Epidermal melanocyte (primary cell): Measurements from ENCODE around the gene KRT3.

Source experiments
- DNase-seq: peaks from one replicate; pipeline ENCODE4 v3.0.0; 2011; ENCODE audit warnings: low spot score; ENCODE audit not compliant: insufficient read length

KRT3 gene

DNA sequence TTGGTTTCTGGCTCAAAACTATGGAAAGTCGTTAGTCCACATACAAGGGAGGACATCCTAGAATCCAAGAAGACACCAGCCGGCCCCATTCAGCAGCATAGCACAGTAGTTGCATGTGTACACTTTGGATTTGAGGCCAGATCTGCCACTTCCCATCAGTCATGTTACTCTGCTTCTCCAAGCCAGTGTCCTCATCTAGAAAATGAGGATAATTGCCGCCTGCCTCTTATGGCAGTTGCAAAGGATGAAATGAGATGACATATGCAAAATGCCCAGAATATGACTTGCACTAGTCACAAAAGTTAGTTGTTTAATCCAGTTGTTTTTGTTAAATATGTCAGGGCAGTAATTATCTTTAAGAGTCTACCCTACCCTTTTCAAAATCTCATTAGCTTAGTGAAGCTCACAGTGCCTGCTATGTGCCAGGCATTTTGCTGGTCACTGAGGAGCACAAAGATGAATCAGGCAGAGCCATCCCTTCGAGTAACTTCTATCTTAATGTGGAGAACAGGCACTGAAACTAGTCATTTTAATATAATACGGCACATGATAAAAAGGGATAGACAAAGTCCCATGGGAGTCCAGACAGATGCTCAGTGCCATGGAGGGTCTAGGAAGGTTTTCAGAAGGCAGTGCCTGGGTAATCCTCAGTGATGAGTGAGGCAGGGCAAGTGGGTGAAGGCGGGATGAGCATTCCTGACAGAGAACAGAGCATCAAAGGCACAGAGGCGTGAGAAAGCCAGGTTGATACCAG lies 12.2 kb downstream of the KRT3 start:
- no peak for DNase-seq

DNA sequence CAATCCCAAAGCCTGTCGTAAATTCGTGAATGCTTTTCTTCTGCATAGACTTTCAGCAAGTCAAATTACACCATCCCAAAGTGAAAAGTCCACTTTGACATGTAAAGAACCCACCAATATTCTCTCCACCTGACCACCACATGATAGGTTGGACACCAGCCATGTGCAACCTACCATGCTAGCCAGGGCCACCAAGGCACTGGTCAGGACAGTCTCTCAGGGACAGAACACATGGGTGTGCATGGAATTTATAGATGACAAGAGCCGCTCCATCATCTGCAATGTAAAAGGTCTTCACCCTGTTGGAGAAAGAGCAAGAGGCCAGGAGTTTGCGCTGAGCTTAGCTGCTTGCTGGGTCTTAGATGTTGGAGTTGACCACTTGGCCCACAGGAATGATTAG lies 13.4 kb downstream of the KRT3 start:
- DNase-seq = no peak

DNA sequence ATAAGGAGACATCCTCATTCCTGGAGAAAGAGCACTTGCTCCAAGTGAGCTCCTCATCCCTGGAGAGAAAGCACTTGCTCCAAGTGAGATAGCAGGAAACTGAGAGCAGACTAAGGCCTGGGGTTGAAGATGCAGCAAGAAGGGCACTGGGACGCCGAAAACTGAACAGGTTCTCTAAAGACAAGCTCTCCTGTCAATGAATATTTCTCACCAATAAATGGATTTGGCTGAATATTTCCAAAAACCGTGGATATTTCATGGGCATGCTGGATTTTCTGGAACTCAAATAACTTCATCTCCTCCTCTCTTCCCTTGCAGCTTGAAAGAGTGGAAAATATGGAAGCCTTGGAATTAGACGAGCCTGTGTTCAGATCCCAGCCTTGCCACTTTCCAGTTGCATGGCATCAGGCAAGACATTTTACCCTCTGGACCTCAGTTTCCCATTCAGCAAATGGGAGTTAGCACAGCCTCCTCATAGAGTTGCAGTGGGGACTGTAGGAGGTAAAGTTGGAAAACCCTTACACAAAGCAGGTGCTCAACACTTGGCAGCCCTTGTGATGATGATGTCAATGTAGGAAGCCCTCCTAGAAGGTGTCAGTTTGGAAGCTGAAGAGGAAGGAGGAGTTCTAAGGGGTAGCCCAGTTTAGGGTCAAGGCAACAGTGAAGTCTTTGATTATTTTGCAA lies 14.4 kb downstream of the KRT3 start:
- no peak for DNase-seq

DNA sequence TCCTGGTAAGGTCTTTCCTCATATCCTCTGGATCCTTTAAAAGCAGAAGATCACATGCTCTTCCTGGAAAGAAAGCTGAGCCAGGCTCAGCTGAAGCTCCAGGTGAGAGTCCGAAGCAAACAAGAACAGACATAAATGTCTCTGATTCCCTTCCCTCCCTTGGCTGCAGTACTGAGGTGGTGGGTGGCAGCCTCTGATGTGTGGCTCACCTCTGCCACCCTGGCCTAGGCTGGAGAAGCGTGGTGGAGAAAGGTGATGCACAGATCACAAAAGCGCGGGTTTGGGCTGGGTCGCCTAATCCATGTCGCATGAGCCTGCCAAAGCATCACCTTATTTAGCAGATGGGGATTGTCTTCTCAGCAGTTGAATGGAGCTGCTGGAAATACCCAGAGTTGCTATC lies 16.0 kb downstream of the KRT3 start:
- DNase-seq = no peak

DNA sequence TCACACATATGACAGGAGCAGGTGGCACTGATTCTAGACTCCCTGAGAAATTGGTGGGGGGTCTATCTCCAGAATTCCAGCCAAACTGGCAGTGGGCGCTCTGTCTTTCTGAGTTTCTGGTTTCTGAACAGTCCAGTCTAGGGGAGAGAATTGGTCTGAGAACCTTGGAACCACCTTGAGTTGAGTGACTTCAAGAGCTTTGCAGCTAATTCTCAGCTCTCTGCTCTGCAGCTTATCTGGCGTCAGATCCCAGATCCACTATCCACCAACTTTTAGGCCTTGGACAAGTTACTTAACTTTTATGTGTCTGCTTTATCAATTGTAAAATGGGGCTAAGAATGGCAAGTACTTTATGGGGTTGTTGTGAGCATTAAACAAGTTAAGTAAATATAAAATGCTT lies 17.1 kb downstream of the KRT3 start:
- DNase-seq = no peak

DNA sequence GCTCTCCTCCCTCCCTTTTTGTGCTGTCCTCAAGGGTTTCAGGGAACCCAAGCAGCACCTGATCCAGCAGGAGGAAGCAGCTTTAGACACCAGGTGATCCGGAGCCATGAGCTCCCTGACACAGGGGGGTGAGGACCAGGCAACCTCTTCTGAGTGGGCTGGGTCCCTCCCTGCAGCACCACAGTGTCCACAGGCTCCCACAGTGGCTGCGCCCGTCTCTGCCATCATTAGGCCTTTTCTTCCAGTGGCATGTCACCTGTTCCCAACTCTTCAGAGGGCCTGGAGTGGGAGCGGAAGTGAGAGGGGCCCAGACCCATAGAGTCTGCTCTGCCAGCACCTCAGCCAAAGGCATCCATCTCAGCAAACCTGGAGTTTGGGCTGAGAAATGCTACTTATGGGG lies 18.4 kb downstream of the KRT3 start:
- DNase-seq = no peak

DNA sequence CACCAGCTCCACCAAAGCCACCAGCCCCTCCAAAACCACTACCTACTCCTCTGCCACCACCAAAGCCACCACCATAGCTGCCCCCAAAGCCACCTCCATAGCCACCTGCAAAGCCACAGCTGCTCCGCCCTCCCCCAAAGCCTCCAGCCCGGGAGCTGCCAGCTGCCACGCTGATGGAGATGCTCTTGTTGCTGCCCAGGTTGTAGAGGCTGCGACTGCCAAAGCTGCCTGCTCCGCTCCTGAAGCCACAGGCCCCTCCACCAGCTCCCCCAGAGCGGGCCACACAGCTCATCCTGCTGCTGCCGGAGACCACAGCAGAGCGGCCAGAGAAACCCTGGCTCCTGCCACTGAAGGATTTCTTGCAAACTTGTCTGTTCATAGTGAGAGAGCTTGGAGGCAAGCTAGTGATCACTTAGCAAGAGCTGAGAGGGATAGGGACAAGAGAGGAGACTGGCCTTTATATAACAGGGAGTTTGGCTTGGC lies 19.0 kb downstream of the KRT3 start, which contains the start of gene KRT76:
TSS of gene KRT76 (minus strand) at position 433 of the 483 bp plus-strand sequence. CDS start at position 379, 54 bp downstream.
- no peak for DNase-seq

DNA sequence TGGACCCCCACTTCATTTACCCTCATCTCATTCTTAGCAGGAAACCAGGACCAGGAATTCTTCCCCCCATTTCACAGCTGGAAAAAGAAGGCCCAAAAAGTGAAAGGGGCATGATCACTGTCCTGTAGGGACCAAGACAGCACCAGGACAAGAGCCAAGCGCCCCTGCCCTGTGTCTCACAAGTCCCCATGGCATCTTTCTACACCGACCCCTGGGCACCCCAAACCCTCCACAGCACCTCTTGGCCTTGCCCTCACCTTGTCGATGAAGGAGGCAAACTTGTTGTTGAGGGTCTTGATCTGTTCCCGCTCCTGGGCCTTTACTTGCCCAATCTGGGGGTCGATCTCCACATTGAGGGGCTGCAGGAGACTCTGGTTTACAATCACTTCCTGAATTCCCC lies 19.5 kb downstream of the KRT3 start:
- no peak for DNase-seq

DNA sequence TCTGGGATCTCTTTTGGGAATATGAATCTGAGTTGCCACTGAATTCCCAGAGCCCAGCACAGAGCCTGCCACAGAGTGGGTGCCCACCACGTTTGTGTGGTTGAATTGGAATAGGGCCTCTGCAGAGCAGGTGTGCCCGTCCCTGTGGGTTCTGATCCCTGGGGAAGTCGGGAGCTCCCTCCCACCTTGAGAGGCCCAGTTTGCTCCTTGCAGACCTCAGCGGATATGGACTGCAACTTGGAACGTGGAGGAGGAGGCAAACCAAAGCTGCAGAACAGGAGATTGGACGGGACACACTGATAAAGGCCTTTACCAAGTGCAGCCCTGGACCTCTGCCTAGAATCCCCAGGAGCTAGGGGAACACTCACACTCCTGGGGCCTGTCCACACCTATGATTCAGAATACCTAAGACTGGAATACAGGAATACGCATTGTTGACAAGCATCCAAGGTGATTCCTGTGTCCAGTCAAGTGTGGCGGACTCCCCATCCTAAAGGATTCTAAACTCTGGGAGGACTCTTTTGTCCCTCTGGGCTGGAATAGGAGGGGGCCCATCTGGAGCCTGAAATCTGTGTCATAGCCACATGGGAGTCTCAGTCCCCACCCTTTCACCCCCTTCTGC lies 21.2 kb downstream of the KRT3 start:
- no peak for DNase-seq

DNA sequence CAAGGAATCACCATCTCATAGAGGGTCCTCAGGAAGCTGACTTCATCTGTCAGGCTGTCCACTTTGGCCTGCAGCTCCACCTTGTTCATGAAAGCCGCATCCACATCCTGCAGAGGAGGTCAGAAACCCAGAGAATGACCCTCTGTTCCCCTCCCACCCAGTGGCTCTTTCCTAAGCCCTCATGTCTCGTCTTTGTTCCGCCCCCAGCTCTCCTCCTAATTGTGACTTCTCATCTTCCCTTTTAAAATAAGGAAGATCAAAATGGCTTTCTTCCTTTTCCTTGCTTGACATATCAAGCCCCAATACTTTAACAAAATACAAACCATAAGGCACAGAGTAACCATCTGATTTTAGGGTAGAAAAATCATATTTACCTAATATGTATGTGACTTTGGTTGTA lies 23.1 kb downstream of the KRT3 start:
- DNase-seq = no peak

DNA sequence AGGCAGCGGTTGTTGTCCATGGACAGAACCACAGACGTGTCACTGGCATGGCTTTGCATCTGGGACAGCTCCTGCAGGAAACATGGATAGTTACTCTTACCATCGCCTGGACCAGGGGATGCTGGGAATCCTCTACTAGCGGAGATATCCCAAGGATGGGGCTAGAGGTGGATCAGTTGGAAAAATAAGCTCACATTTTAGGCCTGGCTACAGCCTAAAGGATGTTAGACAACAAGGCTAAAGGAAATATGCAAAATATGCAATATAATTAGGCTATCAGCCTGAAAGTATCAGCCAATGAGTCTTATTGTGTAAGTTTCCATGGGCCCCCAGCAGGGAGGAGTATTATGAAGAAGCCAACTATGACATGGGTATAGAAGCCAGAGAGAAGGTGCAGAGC lies 23.7 kb downstream of the KRT3 start:
- DNase-seq = no peak

DNA sequence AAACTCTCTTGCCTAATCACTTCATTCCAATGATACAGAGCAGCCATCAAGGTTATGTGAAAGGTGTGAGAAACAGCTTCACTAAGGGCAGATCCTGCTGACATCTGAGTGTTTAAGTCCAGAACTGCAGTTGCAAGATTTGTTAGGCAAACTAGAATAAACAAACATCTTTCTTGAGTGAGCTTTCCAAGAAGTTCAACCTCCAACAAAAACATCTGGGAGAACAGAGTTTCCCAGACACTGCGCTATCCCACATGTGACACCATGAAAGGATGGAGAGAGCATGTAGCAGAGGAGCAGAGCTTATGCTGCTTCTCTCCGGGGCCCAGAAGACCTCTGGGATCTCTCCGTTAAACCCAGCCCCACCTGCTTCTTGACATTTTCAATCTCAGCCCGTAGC lies 24.4 kb downstream of the KRT3 start:
- no peak for DNase-seq

DNA sequence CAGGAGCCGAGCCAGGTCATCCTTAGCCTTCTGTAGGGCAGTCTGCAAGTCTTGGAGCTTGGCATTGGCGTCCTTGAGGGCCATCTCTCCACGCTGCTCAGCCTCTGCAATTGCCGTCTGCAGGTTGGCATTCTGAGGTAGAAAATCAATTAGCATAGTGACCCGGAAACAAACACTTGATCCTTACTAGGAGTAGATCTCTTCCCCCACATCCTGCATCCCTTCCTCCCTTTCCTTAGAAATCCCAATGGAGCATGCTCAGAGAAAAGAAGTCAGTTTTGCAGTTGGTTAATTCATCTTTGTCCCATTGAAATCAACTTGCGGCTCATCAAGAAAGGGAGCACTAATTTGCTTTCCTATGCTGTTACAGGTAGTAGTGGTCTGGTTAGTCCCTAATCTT lies 24.8 kb downstream of the KRT3 start:
- DNase-seq = no peak

DNA sequence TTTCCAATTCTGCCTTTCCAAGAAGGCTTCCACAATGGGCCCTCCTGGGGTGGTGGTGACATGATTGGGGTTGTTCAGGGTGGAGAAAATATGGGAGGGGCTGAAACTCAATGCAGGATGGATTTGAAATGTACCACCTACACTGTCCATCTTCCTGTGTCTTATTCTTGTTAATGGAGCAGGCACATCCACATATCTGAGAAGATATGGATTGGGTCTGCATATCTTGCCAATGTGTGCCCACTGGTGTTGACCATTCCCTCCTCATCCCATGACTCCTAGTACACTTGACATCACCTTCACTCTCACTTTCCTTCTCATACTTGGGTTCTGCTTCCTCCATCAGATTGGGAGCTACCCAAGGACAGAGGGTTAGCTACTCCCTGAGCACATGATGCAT lies 26.0 kb downstream of the KRT3 start:
- DNase-seq = no peak

DNA sequence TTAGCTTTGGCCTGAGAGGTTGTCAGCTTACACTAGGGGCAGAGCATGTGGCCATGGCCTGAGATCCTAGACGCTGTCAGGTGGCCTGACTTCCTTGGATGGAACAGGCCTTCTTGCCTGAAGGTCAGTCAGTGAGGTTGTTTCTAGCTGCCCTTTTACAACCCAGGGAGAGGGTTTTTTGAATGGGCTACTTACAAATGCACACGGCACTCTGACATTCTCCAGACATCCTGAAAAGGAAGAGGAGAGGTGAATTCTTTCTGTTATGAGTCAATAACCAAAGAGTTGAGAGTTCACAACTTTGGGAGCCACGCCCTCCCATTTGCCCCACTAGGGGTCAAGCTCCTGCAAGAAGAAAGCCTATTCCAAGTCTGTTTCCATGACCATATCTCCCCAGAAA lies 26.6 kb downstream of the KRT3 start:
- DNase-seq = no peak

DNA sequence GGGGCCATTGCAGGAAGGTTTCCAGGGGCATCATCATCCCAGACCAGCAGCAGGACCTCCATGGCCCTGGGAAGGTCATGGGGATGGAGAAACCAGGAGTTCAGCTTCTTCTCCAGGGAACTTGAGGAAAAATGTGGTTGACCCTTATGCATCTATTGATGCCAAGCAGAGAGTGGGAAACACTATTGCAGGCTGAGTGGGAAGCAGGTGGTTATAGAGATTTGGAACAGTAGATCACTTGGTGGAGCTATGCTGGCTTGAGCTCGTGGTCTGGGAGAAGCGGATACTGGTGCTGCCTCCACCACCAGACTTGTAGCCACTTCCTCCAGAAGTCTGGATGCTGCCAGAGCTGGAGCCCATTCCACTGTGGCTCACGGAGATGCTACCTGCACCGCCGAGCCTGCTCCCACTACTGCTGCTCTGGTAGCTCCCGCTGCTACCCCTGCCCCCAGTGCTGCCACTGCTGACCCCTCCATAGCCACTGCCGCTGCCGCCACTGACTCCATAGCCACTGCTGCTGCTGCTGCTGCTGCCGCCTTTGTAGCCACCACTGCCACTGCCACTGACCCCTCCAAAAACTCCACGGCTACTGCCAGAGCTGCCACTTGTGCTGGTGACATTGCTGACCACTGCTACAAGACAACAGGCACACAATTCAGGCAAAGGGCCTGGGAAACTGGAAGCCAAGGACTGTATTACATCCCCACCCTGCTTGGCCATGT lies 27.3 kb downstream of the KRT3 start:
- no peak for DNase-seq

DNA sequence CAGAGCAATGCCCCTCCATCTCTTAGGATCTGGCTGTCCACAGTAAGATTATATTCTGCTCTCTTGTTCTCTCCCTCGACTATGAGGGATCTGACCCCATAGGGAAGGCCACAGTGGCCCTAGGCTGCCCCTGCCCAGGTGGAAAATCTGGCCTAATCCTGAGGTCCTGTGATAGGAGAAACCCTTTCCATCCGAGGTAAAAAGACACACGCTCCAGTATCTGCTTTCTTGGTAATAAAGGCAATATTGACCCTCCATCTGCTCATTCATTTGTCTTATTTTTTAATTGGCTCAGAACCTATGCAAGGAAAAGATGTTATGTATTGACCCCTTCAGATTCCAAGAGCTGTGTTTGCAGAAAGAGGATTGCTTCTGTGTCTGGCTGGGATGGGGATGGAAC lies 28.5 kb downstream of the KRT3 start:
- no peak for DNase-seq

DNA sequence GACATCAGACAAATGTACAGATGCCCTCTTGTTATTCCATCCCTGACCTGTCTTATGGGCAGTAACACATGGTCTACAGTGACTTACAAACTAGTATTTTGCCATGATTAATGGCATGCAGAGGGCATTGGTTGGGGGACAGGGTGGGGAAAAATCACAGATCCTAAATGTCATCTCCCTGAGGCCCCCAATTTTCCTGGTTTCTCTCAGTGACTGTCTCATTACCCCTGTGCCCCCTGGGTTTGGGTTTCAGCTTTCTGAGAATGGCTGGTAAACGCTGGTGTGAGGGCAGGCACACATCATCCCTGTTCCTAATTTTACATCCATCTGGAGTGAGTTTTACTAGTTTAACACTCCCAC lies 28.9 kb downstream of the KRT3 start:
- DNase-seq = no peak

DNA sequence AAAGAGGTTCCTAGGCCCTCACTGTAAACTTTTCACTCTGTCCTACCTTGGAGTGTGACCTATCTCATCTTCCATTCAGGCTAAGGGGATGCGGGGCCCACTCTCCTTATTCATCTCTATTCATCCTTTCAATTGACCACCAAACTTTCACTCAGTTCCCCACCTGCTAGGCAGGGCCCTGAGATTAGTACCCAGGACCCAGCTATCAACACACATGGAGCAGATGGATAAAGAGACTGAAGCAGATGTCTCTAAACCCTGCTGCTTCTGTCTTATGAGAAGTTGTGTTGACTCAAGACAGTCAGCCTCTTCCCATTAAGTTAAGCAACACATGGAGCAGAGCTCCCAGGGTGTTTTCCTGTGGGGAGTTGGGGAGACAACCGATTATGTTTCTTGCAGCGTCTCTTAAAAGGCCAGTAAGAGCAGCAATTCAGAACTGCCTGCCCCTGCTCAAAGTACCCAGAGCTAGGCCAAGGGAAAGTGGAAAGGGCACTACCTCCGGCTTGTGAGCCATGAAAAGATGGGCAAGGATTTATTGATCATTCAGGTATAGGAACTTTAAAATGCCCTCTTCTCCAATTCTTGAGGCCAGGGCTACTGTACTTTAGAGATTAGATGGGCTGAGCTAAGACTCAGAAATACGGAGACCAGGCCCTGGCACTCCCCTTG lies 29.4 kb downstream of the KRT3 start:
- DNase-seq = no peak

DNA sequence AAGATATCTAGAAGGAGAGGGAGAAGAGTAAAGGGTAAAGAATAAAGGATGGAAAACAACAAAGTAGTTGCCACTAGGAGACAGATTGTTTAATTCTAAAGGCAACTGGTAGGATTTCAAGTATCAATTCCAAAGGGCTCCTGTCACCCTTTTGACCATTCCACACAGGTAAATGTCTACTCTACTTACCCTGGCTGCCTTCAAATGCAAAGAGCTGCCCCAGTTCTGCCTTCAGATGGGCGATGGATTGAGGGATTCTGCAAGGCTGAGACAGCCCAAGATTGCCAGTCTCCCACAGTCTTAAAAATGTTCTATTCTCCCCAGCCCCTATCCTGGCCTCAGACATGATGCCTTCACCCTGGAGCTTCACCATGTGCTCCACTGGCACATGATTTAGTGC lies 30.2 kb downstream of the KRT3 start:
- no peak for DNase-seq

DNA sequence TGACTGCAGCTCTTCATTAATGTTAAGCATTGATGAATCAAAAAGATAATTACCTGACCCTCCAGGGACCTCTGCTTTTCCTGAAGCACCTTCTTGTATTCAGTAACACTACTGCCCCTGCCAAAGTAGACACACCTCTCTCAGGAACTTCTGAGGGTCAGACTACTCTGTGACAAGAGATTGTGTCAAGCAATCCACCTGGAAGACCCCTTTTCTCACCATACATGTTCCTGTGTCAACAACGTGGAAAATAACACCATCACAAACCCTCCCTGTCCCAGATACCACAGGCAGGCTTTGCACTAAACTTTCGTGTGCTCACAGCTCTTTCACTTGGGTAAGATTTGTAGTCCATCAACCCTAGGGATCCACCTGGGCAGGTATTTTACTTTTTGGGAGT lies 31.9 kb downstream of the KRT3 start:
- DNase-seq = no peak
